Measurements from ENCODE around the gene SLC25A36.
"Not testable (repeated sequence)": the region's sequence is repeated elsewhere in the genome, so short reads cannot be mapped to it uniquely, and the experiment has no call there.

The SLC25A36 gene

GRCh38 chr3:140994316-140994715 lies 52.7 kb downstream of the SLC25A36 start:
- DNase-seq, result no peak

GRCh38 chr3:140994861-140995260 lies 53.2 kb downstream of the SLC25A36 start:
- DNase-seq, result not testable (repeated sequence)

GRCh38 chr3:140995881-140996280 lies 54.2 kb downstream of the SLC25A36 start:
- no peak for DNase-seq

- DNase-seq, result peak in 52 of 58 donors; percentile 5 to 72 (median 37)
These were observed 58.5 kb downstream of the SLC25A36 start for GRCh38 chr3:141000027-141000663.

- no peak for DNase-seq
These were observed 59.0 kb downstream of the SLC25A36 start for GRCh38 chr3:141000686-141001085.

- DNase-seq, result no peak
These were observed 64.7 kb downstream of the SLC25A36 start for GRCh38 chr3:141006344-141006743.

- no peak for DNase-seq
These were observed 67.9 kb downstream of the SLC25A36 start for GRCh38 chr3:141009496-141009895.

GRCh38 chr3:141011232-141011996 lies 69.8 kb downstream of the SLC25A36 start:
- DNase-seq, result peak; percentile 6 to 88 (median 56)

- no peak for DNase-seq
These were observed 70.3 kb downstream of the SLC25A36 start for GRCh38 chr3:141011997-141012262.

- DNase-seq, result no peak
These were observed 70.9 kb downstream of the SLC25A36 start for GRCh38 chr3:141012571-141012970.

- DNase-seq, result no peak
These were observed 73.8 kb downstream of the SLC25A36 start for GRCh38 chr3:141015481-141015880.

GRCh38 chr3:141017366-141018322 lies 76.0 kb downstream of the SLC25A36 start:
- DNase-seq, result not testable (repeated sequence)

- no peak for DNase-seq
These were observed 77.6 kb downstream of the SLC25A36 start for GRCh38 chr3:141019244-141019643.

GRCh38 chr3:141020143-141020830 lies 78.7 kb downstream of the SLC25A36 start:
- DNase-seq, result no peak

GRCh38 chr3:141021261-141021660 lies 79.6 kb downstream of the SLC25A36 start:
- no peak for DNase-seq
